Measurements from ENCODE around the gene SAAL1. TPM values are rescaled to one million over a fixed set of nuclear protein-coding genes. Genes with fewer than 3 reads are reported as not detected.

The SAAL1 gene
- total and polyA plus RNA-seq, 9 of the 15 experiments (the other 6 are each of a cell fraction or from before 2014, with no cell fraction given) = 38.9 to 77.5 (median 56.4) TPM

DNA sequence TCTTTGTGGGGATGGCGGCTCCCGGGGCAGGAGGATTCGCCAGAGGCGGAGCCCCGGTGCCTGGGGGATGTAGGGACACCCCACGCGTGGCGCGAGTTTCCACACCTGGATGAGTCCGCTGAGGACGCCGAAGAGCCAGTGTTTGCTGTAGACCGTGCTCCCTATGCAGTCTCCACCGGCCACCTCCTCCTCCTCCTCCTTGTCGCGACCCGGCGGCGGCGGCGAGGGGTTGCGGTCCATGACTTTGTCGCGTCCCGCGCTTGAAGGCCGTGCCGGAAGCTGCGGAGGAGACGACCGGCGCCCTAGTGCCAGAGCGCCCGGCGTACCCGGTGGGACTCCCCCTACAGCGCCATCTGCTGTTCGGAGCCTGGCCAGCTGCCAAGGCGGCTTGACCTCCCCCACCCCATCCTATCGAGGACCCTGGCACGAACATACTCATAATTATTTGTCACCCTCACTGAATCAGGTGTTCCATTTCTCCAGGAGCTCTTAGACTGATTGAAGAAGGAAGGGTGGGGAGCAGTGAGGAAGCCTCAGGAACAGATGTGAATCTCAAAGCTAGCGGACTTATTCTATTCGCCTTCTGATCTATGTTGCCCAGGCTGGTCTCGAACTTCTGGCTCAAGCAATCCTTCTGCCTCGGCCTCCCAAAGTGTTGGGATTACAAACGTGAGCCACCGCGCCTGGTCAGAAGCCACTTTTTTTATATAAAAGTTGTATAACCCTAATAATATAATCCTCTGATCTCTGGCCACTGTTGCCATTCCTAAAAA is at the start of gene SAAL1 (continued):
- TF ChIP-seq ZBTB49 (CRISPR knock-in tag; IDR thresholded peaks at IDR 0.05; ENCODE audit: borderline replicate concordance) (no peak), TSC22D4 (tag; IDR thresholded peaks at IDR 0.05) (no peak), ZNF449 (CRISPR knock-in tag; IDR thresholded peaks at IDR 0.05) (no peak), HMGXB4 (CRISPR knock-in tag; IDR thresholded peaks at IDR 0.05) (peak; percentile 70), SMC3 (conservative IDR thresholded peaks at IDR 0.05; ENCODE audit: insufficient read depth, low read depth, low read length) (no peak; the same call in 1 of the 2 replicates), MYC (IDR thresholded peaks at IDR 0.05; ENCODE audit: low read depth, low read length) (peak; percentile 79), MYC (CRISPR knock-in tag; IDR thresholded peaks at IDR 0.05; ENCODE audit: borderline replicate concordance, low read depth) (peak; percentile 86), PHF8 (IDR thresholded peaks at IDR 0.05; ENCODE audit: borderline replicate concordance, low read length) (peak; percentile 95), RFX5 (IDR thresholded peaks at IDR 0.05; ENCODE audit: low read depth, low read length) (0 out of 2 replicates have a peak, but pooled peaks have one; percentile 19), CCAR2 (IDR thresholded peaks at IDR 0.05; ENCODE audit: low read depth, low read length) (no peak), RBM17 (IDR thresholded peaks at IDR 0.05; ENCODE audit: borderline replicate concordance, low read depth, low read length) (no peak), NFATC3 (IDR thresholded peaks at IDR 0.05) (no peak), CBX1 (IDR thresholded peaks at IDR 0.05; ENCODE audit: low read depth) (peak; percentile 83)
- TF ChIP-seq, protein P1, sequence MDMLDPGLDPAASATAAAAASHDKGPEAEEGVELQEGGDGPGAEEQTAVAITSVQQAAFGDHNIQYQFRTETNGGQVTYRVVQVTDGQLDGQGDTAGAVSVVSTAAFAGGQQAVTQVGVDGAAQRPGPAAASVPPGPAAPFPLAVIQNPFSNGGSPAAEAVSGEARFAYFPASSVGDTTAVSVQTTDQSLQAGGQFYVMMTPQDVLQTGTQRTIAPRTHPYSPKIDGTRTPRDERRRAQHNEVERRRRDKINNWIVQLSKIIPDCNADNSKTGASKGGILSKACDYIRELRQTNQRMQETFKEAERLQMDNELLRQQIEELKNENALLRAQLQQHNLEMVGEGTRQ (CRISPR knock-in tag; IDR thresholded peaks at IDR 0.05) = no peak
